Stimulated activated CD8-positive, alpha-beta memory T cell treated with anti-CD3 and anti-CD28 coated beads, Interleukin-7, amount 100 ng/mL, for 48 hours (primary cell): Measurements from ENCODE around the gene NANS.

Source experiments
- DNase-seq, 2 donors: peaks; one replicate each; pipeline ENCODE4 v3.0.0-alpha.2; 2020; ENCODE audit warnings: low read depth in 1 of 2; ENCODE audit errors: extremely low read depth in 1 of 2

Gene NANS

DNA sequence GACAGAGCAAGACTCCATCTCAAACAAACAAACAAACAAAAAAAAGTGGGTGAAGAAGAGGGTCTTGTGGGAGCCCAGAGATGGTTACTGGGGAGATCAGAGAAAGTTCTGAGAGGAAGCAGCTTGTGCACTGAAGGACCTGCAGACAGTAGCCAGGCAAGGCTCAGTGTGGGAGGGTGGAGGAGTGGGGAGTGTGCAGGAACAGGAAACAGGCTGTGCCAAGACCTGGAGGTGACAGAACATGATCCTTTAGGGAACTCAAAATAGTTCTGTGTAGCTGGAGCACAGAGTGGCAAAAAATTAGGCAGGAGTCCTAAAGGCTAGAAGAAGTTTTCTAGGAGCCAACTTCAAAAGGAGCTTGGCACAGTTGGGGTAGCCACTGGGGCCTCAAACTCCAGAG, 19.2 kb upstream of the NANS start:
- DNase-seq, result no peak

DNA sequence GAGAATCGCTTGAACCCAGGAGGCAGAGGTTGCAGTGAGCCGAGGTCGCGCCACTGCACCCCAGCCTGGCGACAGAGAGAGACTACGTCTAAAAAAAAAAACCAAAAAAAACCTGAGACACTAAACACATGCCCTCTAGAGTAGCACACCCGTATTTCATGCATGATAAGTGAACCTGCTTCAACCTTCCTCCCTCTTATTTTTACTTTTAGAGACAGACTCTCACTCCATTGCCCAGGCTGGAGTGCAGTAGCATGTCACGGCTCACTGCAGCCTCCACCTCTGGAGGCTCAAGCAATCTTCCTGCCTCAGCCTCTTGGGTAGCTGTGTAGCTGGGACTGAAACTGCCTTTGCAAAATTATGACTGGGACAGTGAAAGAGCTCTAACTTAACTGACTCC, 17.6 kb upstream of the NANS start:
- no peak for DNase-seq

DNA sequence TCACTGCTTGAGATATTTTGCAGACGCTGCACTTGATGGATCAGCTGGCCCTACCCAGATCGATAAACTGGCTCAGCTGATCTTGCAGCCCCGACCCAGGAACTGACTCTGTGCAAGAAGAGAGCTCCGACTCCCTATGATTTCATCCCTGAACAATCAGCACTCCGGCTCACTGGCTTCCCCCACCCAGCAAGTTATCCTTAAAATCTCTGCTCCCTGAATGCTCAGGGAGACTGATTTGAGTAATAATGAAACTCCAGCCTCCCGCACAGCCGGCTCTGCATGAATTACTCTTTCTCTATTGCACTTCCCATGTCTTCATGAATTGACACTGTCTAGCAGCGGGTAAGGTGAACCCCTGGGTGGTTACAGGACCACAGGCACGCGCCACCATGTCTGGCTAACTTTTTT, 16.9 kb upstream of the NANS start:
- no peak for DNase-seq

DNA sequence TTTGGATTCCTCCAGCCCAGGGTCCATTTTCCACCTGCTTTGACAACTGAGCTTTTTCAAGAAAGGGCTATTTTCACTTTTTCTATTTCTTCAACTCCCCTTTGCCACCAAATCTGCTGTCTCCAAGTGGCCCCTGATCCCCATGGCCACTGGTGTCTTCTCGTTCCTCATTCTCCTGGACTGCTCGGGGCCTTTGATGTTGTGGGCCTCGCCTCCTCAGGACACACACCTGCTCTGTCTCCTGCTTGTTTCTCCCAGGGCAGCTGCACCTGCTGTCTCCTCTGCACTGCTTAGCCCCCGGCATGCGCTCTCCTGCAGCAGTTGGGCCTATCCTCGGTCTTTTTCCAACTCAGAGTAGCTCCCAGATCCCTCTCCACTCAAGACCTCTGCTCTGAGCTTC, 16.3 kb upstream of the NANS start:
- no peak for DNase-seq

DNA sequence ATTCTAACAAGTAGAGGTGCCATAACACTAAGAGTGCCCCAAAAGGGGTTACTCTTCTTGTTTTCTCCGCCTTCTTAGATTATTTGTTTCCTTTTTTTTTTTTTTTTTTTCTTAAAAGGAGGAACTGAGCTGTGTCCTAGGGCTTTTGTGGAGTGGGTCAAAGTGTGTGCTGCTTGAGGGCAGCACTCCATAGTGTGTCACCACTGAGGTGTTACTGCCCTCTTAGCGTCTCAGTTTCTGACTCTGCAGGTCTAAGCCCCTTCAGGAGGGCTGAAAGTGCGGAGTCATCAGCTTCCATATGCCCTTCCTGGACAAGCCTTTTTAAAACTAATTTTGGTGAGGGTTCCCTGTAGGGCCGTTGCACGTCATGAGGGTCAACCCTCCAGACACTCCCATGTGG, 12.6 kb upstream of the NANS start:
- DNase-seq, result no peak

DNA sequence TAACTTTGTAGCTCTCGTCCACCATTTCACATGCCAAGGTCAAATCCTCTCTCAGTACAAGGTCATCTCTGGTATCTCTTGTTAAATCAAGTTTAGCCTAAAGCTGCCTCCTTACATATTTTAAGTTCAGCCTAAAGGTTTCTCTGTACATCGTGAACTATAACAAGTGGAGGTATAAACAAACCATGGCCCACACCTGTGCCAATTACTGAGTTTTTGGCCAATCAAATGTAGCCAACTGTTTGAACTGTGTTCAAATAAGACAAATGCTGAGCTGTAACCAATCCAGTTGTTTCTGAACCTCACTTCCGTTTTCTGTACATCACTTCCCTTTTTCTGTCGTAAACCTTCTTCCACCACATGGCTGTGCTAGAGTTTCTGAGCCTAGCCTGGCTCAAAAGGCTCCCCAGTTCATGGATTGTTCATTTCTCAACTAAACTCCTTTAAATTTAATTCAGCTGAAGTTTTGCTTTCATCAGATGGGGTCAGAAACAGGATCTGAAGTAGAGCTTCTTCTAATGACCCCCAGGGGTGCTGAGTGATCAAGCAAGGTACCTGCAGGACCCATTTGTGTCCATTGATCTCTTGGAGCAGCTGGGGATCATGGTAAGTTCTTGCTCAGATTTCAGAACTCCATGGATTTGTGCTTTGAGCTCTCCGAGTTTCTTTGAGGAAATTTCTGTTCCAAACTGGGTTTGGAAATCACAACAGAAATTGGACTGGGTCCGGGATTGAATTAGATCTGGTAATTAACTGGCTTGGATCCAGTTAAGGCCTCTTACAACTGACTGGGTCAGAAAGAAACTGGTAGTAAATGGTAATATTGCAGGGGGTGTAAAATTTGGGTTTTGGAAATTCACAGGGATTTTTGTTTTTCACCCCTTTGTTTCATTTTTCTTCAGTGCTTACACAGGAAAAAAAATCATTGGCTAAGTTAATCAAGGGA, 11.0 kb upstream of the NANS start:
- peak in 1 of 2 donors; percentile 18 for DNase-seq

DNA sequence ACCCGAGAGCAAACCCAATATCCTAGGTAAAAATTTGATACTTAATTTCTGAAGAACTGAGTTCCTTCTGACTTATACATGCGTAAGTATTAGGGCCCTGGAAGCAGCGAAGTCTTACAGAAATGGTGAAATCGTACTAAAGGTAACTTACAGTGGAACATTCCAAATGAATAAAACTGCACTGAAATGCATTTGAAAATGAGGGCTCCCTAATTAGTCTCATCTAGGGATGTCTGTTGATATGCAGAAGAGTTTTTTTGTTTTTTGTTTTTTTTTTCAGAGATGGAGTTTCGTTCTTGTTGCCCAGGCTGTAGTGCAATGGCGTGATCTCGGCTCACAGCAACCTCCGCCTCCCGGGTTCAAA, 10.4 kb upstream of the NANS start:
- no peak for DNase-seq

DNA sequence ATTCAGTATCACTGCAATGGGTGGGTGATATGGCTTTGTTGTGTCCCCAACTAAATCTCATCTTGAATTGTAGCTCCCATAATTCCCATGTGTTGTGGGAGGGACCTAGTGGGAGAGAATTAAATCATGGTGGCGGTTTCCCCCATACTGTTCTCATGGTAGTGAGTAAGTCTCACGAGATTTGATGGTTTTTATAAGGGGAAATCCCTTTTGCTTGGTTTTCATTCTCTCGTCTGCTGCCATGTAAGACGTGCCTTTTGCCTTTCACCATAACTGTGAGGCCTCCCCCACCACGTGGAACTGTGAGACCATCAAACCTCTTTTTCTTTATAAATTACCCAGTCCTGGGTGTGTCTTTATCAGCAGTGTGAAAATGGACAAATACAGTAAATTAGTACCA, 9.5 kb upstream of the NANS start:
- no peak for DNase-seq

DNA sequence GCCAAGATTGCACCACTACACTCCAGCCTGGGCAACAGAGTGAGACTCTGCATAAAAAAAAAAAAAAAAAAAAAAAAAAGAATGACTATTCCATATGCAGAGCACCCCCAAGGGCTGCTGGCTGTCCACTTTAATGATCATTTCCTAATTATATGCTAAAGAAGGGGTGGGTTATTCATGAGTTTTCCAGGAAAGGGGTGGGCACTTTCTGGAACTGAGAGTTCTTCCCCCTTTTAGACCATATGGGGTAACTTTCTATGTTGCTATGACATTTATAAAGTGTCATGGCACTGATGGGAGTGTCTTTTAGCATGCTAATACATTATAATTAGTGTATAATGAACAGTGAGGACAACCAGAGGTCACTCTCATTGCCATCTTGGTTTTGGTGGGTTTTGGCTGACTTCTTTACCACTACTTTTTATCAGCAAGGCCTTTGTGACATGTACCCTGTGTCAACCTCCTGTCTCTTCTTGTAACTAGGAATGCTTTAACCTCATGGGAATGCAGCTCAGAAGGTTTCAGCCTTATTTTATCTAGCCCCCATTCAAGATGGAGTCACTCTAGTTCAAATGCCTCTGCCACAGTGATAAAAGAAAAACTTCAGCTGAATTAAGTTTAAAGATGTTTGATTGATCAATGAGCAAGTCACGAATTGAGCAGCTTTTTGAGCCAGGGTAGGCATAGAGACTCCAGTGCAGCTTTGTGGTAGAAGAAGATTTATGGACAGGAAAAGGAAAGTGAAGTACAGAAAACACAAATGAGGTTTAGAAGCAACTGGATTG, 7.1 kb upstream of the NANS start:
- no peak for DNase-seq

DNA sequence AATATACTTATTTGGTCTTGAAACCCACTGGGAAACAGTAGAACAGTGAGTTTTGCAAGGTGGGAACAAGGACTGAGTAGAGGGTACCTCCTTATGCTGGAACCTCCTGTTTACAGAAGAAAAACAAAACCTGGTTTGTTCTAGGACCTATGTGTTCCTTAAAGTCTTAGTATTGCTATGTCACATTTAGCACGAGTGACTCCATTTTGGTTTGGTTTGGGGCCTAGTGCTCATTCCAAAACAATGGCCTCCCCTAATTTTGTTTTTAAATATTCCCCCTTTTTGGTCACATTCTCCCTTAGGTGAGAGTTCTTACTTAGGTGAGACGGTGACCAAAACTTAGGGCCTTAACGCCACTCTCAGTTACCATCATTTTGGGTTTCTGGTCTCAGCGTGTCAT, 6.2 kb upstream of the NANS start:
- no peak for DNase-seq

DNA sequence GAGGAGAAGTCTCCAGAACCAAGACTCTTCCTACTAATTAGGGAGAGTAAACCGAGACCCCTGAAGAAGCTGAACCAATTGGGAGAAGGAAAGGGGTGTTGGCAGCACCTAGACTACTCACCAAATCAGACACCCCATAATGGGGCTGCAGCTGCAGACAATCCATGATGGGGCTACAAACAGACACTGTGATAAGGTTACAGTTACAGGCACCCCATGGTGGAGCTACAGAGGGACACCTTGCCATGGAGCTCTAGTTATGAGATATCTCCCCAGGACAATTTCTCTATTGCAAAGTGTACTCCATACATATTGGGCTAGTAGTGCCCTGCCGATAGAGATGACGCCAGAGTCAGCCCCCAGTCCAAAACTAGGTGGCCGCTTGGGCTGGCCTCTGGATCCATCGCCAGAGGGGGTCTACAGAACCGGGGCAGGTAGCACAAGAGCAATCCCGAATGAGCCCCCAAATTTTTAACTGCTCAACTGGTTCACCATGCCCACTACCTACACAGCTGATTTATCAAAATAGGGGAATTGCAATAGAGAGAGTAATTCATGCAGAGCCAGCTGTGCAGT, 2.1 kb upstream of the NANS start:
- no peak for DNase-seq

DNA sequence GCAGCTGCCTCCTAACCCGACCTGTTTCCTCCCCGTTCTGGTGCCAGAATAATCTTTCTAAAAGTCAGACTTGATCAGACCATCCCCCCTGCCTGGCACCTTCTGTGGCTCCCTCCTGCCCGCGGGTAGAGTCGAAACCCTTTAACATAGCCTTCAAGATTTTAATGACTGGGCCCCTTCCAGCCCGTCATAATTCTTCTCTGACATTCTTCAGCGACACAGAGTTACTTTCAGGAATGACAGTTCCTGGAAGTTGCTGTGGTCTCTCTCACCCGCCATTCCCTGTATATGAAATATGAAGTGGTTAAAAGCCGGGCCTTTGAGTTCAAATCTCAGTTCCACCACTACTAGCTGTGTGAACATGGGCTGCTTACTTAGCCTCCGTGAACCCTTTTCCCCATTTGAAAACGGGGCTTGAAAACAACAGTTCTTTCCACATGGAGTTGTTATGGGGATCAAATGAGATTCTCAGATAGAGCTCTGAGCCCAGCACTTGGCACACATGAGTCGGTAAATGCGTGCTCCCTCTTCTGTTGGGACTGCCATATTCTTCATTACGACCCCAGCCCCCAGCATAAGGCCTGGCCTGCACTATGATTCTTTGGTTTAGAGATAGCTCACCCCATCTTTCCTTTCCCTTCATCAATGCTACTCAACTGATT, 737 bp downstream of the NANS start:
- DNase-seq, result no peak

DNA sequence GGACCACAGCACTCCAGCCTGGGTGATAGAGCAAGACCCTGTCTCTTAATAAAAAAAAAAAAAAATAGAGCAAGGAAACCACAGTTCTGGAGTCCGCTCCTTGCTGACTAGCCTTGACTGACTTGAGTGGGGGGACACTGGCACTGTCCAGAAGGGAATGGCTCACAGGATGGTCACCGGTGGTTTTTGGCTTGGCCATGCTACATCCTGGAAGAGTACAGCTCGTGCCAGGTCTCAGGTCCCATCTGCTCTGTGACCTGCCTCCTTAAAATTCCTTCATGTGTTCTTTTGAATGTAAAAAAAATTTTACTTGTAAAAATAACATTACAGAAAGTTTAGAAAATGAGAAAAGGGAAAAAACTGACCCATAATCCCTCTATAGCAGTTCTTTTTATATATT, 5.6 kb downstream of the NANS start:
- no peak for DNase-seq

DNA sequence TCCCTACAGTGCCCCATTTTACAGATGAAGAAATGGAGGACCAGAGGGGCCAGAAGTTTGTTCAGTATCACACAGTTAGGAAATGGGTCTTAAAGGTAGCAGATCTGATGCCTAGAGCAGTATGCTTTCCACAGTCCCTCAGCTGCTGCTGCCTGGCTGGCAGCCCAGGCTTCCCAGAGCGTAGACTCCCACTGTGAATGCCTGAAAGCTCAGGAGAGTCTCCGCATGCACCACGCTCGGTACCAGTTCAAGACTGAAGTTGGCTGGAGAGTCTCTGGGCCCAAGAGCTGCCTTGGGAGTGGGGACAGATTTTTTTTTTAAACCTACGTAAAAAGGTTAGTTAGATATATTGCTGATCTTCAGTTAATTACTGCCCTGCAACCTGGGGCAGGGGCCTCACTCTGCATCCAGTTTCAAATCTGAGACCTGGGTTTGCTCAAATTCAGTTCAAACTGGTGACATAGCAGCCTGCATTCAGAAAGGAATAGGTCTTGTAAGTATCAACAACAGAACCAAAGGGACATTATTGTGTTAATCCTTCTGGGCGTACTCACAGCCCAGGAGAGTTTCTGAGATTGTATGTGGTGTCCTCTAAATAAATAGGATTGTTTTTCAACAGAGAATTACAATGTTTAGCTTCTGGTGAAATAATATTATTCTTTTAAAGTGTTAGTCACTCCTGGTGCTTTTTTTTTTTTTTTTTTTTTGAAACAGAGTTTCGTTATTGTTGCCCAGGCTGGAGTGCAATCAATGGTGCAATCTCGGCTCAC, 8.3 kb downstream of the NANS start:
- no peak for DNase-seq

DNA sequence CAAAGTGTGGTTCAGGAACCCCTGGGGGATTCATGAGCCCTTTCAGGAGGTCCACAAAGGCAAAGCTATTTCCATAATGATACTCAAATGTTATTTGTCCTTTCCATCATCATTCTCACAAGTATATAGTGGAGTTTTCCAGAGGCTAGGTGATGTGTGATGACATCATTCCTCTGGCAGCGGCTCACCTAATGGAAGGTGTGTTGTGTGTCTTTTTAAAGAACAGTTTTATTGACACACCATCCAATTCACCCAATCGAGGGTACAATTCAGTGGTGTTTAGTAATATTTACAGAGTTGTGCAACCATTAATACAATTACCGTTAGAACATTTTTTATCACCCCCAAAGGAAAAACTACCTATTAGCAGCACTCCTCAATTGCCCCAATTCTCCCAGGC, 9.7 kb downstream of the NANS start:
- DNase-seq, result no peak

DNA sequence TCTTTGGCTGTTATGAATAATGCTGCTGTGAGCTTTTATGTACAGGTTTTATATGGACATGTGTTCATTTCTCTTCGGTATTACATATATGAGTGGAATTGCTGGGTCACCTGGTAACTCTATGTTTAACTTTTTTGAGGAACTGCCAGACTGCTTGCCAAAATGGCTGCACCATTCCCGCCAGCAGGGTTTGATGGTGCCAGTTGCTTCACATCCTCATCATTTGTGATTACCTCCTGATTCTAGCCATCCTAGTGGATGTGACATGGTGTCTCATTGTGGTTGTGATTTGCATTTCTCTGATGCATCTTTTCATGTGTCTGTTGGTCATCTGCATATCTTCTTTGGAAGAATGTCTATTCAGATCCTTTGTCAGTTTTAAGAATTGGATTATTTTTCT, 10.7 kb downstream of the NANS start:
- DNase-seq, result no peak

DNA sequence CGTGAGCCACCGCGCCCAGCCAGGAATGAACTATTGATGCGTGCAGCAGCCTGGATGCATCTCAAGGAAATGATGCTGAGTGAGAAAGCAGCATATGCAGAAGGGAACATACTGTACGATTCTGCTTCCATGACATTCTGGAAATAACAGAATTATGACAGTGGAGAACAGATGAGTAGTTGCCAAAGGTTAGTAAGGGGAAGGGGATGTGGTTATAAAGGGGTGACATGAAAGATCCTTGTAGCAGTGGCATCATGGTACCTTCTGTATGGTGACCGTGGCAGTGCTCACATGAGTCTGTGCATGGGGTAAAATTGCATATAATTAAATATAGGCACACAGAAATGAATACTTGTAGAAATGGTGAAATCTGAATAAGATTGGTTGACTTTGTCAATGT, 13.0 kb downstream of the NANS start:
- DNase-seq, result no peak

DNA sequence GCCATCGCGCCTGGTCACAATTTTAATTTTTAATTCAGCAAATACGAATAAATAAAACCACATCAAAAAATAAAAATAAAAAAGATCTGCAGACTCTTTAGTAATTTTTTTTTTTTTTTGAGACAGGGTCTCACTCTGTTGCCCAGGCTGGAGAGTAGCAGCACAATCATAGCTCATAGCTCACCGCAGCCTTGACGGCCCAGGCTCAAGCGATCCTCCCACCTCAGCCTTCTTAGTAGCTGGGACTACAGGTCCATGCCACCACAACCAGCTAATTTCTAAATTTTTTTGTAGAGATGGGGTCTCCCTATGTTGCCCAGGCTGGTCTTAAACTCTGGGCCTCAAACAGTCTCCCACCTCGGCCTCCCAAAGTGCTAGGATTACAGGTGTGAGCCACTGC, 14.2 kb downstream of the NANS start:
- DNase-seq, result no peak

DNA sequence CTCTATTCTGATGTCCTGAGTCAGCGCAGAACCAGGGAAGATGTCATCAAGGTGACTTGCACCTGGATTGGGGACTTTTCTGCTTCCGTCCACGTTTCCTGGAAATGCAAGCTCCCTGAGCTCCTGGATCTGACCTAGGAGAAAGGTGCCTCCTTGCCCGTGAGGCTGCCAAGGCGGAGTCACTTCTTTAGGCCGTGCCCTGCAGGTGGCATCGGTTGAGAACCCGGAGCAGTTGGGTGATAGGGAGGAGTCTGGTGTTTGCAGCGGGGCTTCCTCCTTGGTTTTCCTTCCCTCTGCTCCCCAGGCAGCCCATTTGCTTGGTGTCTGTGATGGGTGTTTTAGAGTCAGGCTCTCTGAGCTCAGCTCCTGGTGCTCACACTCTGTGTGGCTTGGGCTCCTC, 15.2 kb downstream of the NANS start:
- no peak for DNase-seq

DNA sequence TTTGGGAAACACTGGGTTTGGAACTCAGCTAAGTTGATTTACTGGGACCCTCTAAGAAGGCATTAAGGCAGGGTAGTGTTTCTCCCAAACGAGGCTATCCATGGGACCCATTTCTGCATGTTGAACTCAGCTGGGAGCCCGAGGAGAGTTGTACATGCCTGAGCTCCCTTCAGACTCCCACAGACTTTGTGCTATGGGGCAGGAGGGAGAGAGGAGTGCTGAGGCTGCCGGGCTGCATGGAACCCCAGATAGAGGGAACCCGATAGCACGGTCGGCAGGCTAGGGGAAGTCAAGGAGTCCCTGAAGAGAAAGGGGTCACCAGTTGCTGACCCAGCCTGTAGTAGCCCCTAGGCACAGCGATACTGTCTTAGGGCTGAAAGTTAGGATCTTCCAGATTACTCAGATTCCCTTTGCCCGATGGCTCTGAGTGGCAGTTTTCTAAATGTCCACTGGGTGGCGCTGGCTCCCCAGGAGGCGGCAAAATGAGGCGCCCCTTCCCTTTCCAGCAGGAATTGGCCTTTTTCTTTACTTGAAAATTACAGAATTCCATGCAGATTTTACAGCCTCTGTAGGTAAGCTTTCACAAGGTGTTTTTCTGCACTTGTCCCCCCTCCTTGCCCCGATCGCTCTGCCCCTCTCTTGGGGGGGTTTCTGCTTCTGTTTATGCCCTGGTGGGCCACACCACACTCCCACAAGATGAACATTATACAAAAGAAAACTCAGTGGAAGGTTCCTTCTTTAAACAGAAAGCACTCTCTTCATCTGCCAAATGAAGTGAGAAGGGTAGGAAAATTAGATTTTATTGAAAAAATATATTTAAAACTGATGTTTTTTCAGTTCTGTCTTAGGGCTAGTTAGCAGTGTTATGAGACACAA, 17.8 kb downstream of the NANS start:
- peak in 1 of 2 donors; percentile 16 for DNase-seq
